NCI-H69 (cell line): Measurements from ENCODE around the gene BST1.
"Not testable (repeated sequence)": the region's sequence is repeated elsewhere in the genome, so short reads cannot be mapped to it uniquely, and the experiment has no call there.

Experiments used
- DNase-seq: peaks from one replicate; lab custom pipeline; 2025; lab: John Stamatoyannopoulos, UW

Gene BST1

GRCh38 chr4:15746110-15746509, 43.2 kb downstream of the BST1 start:
- no peak for DNase-seq

GRCh38 chr4:15749001-15749400, 46.1 kb downstream of the BST1 start:
- DNase-seq = no peak

- no peak for DNase-seq
These were observed 48.3 kb downstream of the BST1 start for GRCh38 chr4:15751153-15751552.

GRCh38 chr4:15753081-15753480, 50.2 kb downstream of the BST1 start:
- no peak for DNase-seq

- no peak for DNase-seq
These were observed 50.9 kb downstream of the BST1 start for GRCh38 chr4:15753786-15754185.

- DNase-seq = no peak
These were observed 51.5 kb downstream of the BST1 start for GRCh38 chr4:15754323-15754722.

- DNase-seq = no peak
These were observed 52.7 kb downstream of the BST1 start for GRCh38 chr4:15755321-15756155.

- no peak for DNase-seq
These were observed 53.5 kb downstream of the BST1 start for GRCh38 chr4:15756361-15756861.

GRCh38 chr4:15757054-15757453, 54.2 kb downstream of the BST1 start:
- no peak for DNase-seq

GRCh38 chr4:15758294-15758693, 55.4 kb downstream of the BST1 start:
- no peak for DNase-seq

GRCh38 chr4:15762460-15762859, 59.6 kb downstream of the BST1 start:
- not testable (repeated sequence) for DNase-seq

GRCh38 chr4:15765391-15765790, 62.5 kb downstream of the BST1 start:
- DNase-seq = no peak

- no peak for DNase-seq
These were observed 63.2 kb downstream of the BST1 start for GRCh38 chr4:15765910-15766697.

- DNase-seq = no peak
These were observed 64.0 kb downstream of the BST1 start for GRCh38 chr4:15766821-15767220.

GRCh38 chr4:15769202-15769601, 66.3 kb downstream of the BST1 start:
- DNase-seq = no peak

- DNase-seq = no peak
These were observed 68.6 kb downstream of the BST1 start for GRCh38 chr4:15771216-15772058.

- no peak for DNase-seq
These were observed 71.2 kb downstream of the BST1 start for GRCh38 chr4:15774020-15774420.

- DNase-seq = no peak
These were observed 74.2 kb downstream of the BST1 start for GRCh38 chr4:15776871-15777648.

GRCh38 chr4:15777697-15778288, 74.9 kb downstream of the BST1 start:
- no peak for DNase-seq

- DNase-seq = peak; percentile 14
These were observed 75.7 kb downstream of the BST1 start, which contains the start of gene CD38 for GRCh38 chr4:15778289-15779241. CD38 (plus strand) TSS chr4:15778328; CDS start chr4:15778415, 87 bp downstream.
